Lung (tissue), 12 donors: Measurements from ENCODE around the gene MFN1. TPM values are rescaled to one million over a fixed set of nuclear protein-coding genes. Genes with fewer than 3 reads are reported as not detected.

Source experiments
- ATAC-seq: fragments of 200-7000 bp; cut with Tn5 transposase; one replicate; pipeline ENCODE4 v1.9.1; 2020; ENCODE audit warnings: moderate number of reproducible peaks; ENCODE audit not compliant: insufficient read depth, low FRiP score
- DNase-seq, 3 donors: peaks; one replicate each; pipeline ENCODE4 v3.0.0-alpha.2; 2013 to 2017
- H3K27ac ChIP-seq, 2 donors: one replicate each; pipeline ENCODE4 v1.5.1; 2013; ENCODE audit warnings: mild to moderate bottlenecking in 2 of 2, moderate library complexity in 2 of 2, control low read depth in 1 of 2, inconsistent platforms in 1 of 2, low read depth in 1 of 2, low read length in 1 of 2
- H3K27me3 ChIP-seq, 3 donors: one replicate each; pipeline ENCODE4 v1.5.1; 2013; ENCODE audit warnings: low read length in 2 of 3; ENCODE audit not compliant: control insufficient read depth in 3 of 3, insufficient read depth in 3 of 3
- H3K36me3 ChIP-seq, 4 donors: one replicate each; pipeline ENCODE4 v1.5.1; 2013; ENCODE audit warnings: low read length in 4 of 4, mild to moderate bottlenecking in 1 of 4, moderate library complexity in 1 of 4; ENCODE audit not compliant: control insufficient read depth in 4 of 4, insufficient read depth in 4 of 4
- H3K4me1 ChIP-seq, 5 donors: one replicate each; pipeline ENCODE4 v1.5.1; 2013; ENCODE audit warnings: low read length in 5 of 5, mild to moderate bottlenecking in 2 of 5, moderate library complexity in 1 of 5; ENCODE audit not compliant: control insufficient read depth in 5 of 5, insufficient read depth in 5 of 5
- H3K4me3 ChIP-seq: one replicate; pipeline ENCODE4 v1.5.1; 2013; ENCODE audit warnings: mild to moderate bottlenecking, control low read depth, moderate library complexity
- H3K9ac ChIP-seq, 2 donors: one replicate each; pipeline ENCODE4 v1.5.1; 2013; ENCODE audit warnings: low read length in 2 of 2, control low read depth in 1 of 2; ENCODE audit not compliant: insufficient read depth in 1 of 2
- H3K9me3 ChIP-seq, 4 donors: one replicate each; pipeline ENCODE4 v1.5.1; 2013; ENCODE audit warnings: low read length in 3 of 4, mild to moderate bottlenecking in 1 of 4, moderate library complexity in 1 of 4; ENCODE audit not compliant: control insufficient read depth in 4 of 4, insufficient read depth in 3 of 4
- WGBS, 2 donors: extraction: QIAGEN DNeasy Blood & Tissue Kit; methylation state at CpG; one replicate each; pipeline ENCODE4 v1.1.7; 2013; 5-methylcytosine and 5-hydroxymethylcytosine counted together
- polyA plus RNA-seq, 2 donors: library from polyadenylated mRNA; stranded (reverse); fragments of 200-250 nt; gene quantifications; one replicate each; pipeline ENCODE4 v1.2.1, GENCODE V29; 2013
- total RNA-seq, 2 donors: library from RNA; depleted of rRNA in 1 of 2; stranded (reverse); fragments of >200 nt in 1 of 2; gene quantifications; one replicate each; pipeline ENCODE4 v1.2.1, GENCODE V29; 2014 to 2021
- TF ChIP-seq, protein P1 (sequence below): IDR thresholded peaks from 2 replicates; pipeline ENCODE4 v1.5.1; 2012; ENCODE audit warnings: mild to moderate bottlenecking; ENCODE audit errors: control extremely low read depth, extremely low read depth
- donor health status: control.
- donor health status: control.
- donor health status: Bipolar disorder and iron deficiency.
- donor health status: healthy.
- donor health status: DM: yes; HTN: yes; CAD: no.

The MFN1 gene
- total and polyA plus RNA-seq, 4 donors = 13.2 to 108 (median 27.1) TPM

GRCh38 chr3:179398574-179399231 lies 51.2 kb downstream of the MFN1 start:
- Histone ChIP-seq H3K9me3 (no peaks in the 10 kb centered on the region), H3K9ac (no peak overlapping the region), H3K4me3 (no peak overlapping the region), H3K36me3 (peaks cover 12 to 28% (median 14%) of the 10 kb centered on the region in 4 donors), H3K27ac (no peak overlapping the region), H3K4me1 (no peaks in the 10 kb centered on the region), H3K27me3 (no peaks in the 10 kb centered on the region)
- WGBS, 2 donors = 73 to 75% methylated on average over 2 of the region's 2 CpGs
- ATAC-seq = no peak
- no peak for DNase-seq
- TF ChIP-seq, protein P1, sequence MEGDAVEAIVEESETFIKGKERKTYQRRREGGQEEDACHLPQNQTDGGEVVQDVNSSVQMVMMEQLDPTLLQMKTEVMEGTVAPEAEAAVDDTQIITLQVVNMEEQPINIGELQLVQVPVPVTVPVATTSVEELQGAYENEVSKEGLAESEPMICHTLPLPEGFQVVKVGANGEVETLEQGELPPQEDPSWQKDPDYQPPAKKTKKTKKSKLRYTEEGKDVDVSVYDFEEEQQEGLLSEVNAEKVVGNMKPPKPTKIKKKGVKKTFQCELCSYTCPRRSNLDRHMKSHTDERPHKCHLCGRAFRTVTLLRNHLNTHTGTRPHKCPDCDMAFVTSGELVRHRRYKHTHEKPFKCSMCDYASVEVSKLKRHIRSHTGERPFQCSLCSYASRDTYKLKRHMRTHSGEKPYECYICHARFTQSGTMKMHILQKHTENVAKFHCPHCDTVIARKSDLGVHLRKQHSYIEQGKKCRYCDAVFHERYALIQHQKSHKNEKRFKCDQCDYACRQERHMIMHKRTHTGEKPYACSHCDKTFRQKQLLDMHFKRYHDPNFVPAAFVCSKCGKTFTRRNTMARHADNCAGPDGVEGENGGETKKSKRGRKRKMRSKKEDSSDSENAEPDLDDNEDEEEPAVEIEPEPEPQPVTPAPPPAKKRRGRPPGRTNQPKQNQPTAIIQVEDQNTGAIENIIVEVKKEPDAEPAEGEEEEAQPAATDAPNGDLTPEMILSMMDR = no peak

DNA sequence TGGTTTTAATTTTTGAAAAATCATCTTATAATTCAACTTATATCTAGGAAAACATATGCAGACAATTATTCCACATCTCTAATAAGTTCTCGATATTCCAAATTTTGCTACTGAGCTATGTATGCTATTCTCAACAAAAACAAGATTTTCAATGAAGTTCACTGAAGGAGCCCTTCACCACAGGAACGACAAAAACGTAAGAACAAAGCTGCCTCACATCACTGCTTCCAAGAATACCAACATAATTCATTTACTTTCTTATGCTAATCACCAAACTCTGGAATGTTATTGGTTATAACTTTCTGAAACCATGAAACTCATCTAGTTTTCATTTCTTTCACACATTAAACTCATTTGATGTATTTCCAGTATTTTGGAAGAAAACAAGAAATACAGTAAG lies 54.1 kb downstream of the MFN1 start:
- ATAC-seq (no peak), DNase-seq (no peak)
- TF ChIP-seq, protein P1 = no peak
- no peak overlapping the region for H3K9ac ChIP-seq
- H3K4me3 ChIP-seq = no peak overlapping the region
- H3K27me3 ChIP-seq = no peaks in the 10 kb centered on the region
- H3K4me1 ChIP-seq = no peaks in the 10 kb centered on the region
- peaks cover 8 to 23% (median 18%) of the 10 kb centered on the region in 4 donors for H3K36me3 ChIP-seq
- no peaks in the 10 kb centered on the region for H3K9me3 ChIP-seq
- H3K27ac ChIP-seq = no peak overlapping the region
- WGBS, 2 donors = 90 to 94% methylated on average over 3 of the region's 3 CpGs

DNA sequence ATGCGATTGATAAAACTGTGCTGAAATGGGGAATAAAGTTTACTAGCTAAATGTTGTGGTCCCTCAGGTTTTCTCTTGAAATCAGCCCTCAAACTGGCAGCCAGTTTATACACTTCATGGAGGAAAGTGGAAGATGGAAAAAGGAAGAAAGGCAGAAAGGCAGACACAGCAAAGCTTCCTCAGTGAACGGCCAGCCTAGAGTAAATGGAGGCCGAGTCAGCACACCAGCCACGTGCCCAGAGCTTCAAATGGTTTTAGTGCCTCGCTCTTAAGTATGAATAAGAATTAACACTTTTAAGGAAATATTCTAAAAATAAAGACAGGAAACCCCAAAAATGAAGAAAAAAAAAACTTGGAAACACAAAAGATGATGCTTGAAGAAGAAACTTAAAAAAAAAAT lies 55.5 kb downstream of the MFN1 start:
- ATAC-seq = no peak
- no peak for DNase-seq

More for the DNA sequence above, 55.5 kb downstream of the MFN1 start:
- Histone ChIP-seq H3K27ac (no peak overlapping the region), H3K9me3 (no peaks in the 10 kb centered on the region), H3K36me3 (peaks cover 10 to 23% (median 19%) of the 10 kb centered on the region in 4 donors), H3K9ac (no peak overlapping the region), H3K27me3 (no peaks in the 10 kb centered on the region), H3K4me3 (no peak overlapping the region), H3K4me1 (no peaks in the 10 kb centered on the region)
- TF ChIP-seq, protein P1 = no peak
- WGBS, 2 donors = 70 to 79% methylated on average over 5 of the region's 5 CpGs
